Fibroblast of mammary gland (primary cell): ENCODE data around the gene SPHK1.

Experiments used
- DNase-seq: peaks from one replicate; pipeline ENCODE4 v3.0.0-alpha.2; 2010; ENCODE audit warnings: low read depth
- H3K4me3 ChIP-seq: 2 replicates; pipeline ENCODE4 v1.5.1; 2011; ENCODE audit warnings: low read depth, mild to moderate bottlenecking, low read length, moderate library complexity; ENCODE audit not compliant: control insufficient read depth
- CTCF ChIP-seq: conservative IDR thresholded peaks from 2 replicates; pipeline ENCODE4 v1.5.1; 2011; ENCODE audit warnings: low read depth, low read length, inconsistent platforms; ENCODE audit not compliant: control insufficient read depth, insufficient read depth

The SPHK1 gene

GRCh38 chr17:76397184-76397583 lies 12.8 kb downstream of the SPHK1 start:
- no peak for DNase-seq
- TF ChIP-seq CTCF: no peak
- H3K4me3 ChIP-seq: no peak overlapping the region

- TF ChIP-seq CTCF: peak; percentile 94
- H3K4me3 ChIP-seq: no peak overlapping the region
- peak; percentile 89 for DNase-seq
Measured at GRCh38 chr17:76397687-76398522, 13.5 kb downstream of the SPHK1 start.

- no peak overlapping the region for H3K4me3 ChIP-seq
- TF ChIP-seq CTCF: no peak
- DNase-seq: no peak
Measured at GRCh38 chr17:76398523-76399174, 14.2 kb downstream of the SPHK1 start.

- no peak for DNase-seq
- no peak for TF ChIP-seq CTCF
- H3K4me3 ChIP-seq: no peak overlapping the region
Measured at GRCh38 chr17:76399175-76400172, 15.1 kb downstream of the SPHK1 start.

- no peak overlapping the region for H3K4me3 ChIP-seq
- no peak for TF ChIP-seq CTCF
- DNase-seq: no peak
Measured at GRCh38 chr17:76402711-76403110, 18.3 kb downstream of the SPHK1 start.

- no peak for DNase-seq
- TF ChIP-seq CTCF: no peak
- no peak overlapping the region for H3K4me3 ChIP-seq
Measured at GRCh38 chr17:76404256-76404655, 19.8 kb downstream of the SPHK1 start.
